H1 (cell line): ENCODE data around the gene PCDHGB5. TPM values are rescaled to one million over a fixed set of nuclear protein-coding genes. Genes with fewer than 3 reads are reported as not detected.

ENCODE experiments used
- BCL11A ChIP-seq, 2 experiments: IDR thresholded peaks; one replicate each; pipeline ENCODE4 v1.6.1; 2011; ENCODE audit warnings: low read depth in 2 of 2, low read length in 2 of 2, mild to moderate bottlenecking in 2 of 2
- CBX8 ChIP-seq: fragments of 300-800, 300-1000 bp; sonication (generic); IDR thresholded peaks from 2 replicates; pipeline ENCODE4 v1.7.1; 2016; ENCODE audit warnings: low read depth, low read length, borderline replicate concordance
- E2F6 ChIP-seq: IDR thresholded peaks from 2 replicates; pipeline ENCODE4 v1.6.1; 2012; ENCODE audit warnings: inconsistent platforms
- GABPA ChIP-seq: IDR thresholded peaks from 2 replicates; pipeline ENCODE4 v1.6.1; 2011; ENCODE audit warnings: mild to moderate bottlenecking, low read length, moderate library complexity, borderline replicate concordance; ENCODE audit not compliant: insufficient read depth
- GTF2F1 ChIP-seq: IDR thresholded peaks from 2 replicates; pipeline ENCODE4 v1.6.1; 2012; ENCODE audit warnings: low read depth, low read length, improper control_type of control experiment, borderline replicate concordance
- HDAC2 ChIP-seq, 2 experiments: fragments of 300-600 bp in 1 of 2; sonication (generic) in 1 of 2; IDR thresholded peaks; 2 replicates each; pipeline ENCODE4 v1.6.1; 2011 to 2012; ENCODE audit warnings: low read depth in 2 of 2, low read length in 2 of 2, mild to moderate bottlenecking in 2 of 2, moderate library complexity in 2 of 2, borderline replicate concordance in 1 of 2, inconsistent platforms in 1 of 2
- MAFK ChIP-seq: IDR thresholded peaks from 2 replicates; pipeline ENCODE4 v1.6.1; 2012; ENCODE audit warnings: low read depth, mild to moderate bottlenecking, improper control_type of control experiment, low read length
- POU5F1 ChIP-seq: IDR thresholded peaks from 2 replicates; pipeline ENCODE4 v1.6.1; 2011; ENCODE audit warnings: low read depth, mild to moderate bottlenecking, low read length, moderate library complexity
- RFX5 ChIP-seq: IDR thresholded peaks from 2 replicates; pipeline ENCODE4 v1.6.1; 2011; ENCODE audit warnings: low read depth, low read length, improper control_type of control experiment, borderline replicate concordance
- ZNF274 ChIP-seq: IDR thresholded peaks from 2 replicates; pipeline ENCODE4 v1.7.0; 2012; ENCODE audit warnings: low read length, borderline replicate concordance; ENCODE audit errors: extremely low read depth
- polyA plus RNA-seq, 7 experiments: library from polyadenylated mRNA; depleted of rRNA in 3 of 7; stranded (reverse) in 5 of 7; unstranded in 2 of 7; fragments of >200 nt in 5 of 7; fragments of 200-250 nt in 2 of 7; gene quantifications; 1 replicate in 5 of 7; 2 replicates in 1 of 7; 4 replicates in 1 of 7; pipeline versions ENCODE4 v1.2.1 to v1.2.3, GENCODE V29; 2011 to 2013; ENCODE audit warnings: missing spikeins in 2 of 7, mixed read lengths in 2 of 7
- total RNA-seq: library from RNA; stranded (reverse); fragmentation: NEBNext Ultra II Directional; extraction: Animal tissue kit (Norgen Biotek cat#: 25700); gene quantifications from 2 replicates; pipeline ENCODE4 v1.2.1, GENCODE V29; 2021

PCDHGB5 gene
- total and polyA plus RNA-seq, 2 of the 8 experiments (the other 6 are each of a cell fraction or from before 2014, with no cell fraction given), result 1.1 to 2.6 TPM

- TF ChIP-seq GABPA (no peak), POU5F1 (no peak), ZNF274 (no peak), RFX5 (no peak), CBX8 (no peak), HDAC2 (IDR thresholded peaks at IDR 0.05; ENCODE audit: borderline replicate concordance in 1 of 2, low read depth in 2 of 2, low read length in 2 of 2) (no peak), GTF2F1 (no peak), E2F6 (no peak), MAFK (no peak), BCL11A (IDR thresholded peaks at IDR 0.05; ENCODE audit: low read depth in 2 of 2, low read length in 2 of 2) (no peak)
These were observed 5.1 kb upstream of the PCDHGB5 start, which contains the start of gene PCDHGA8 (continued) for GRCh38 chr5:141392429-141393198.
